Gastrocnemius medialis (tissue), 4 donors: ENCODE measurements around the gene SYNDIG1L. TPM values are rescaled to one million over a fixed set of nuclear protein-coding genes. Genes with fewer than 3 reads are reported as not detected.

ENCODE experiments used
- ATAC-seq, 2 donors: fragments of 150-250 bp; one replicate each; pipeline ENCODE4 v1.9.1; 2016
- DNase-seq, 2 donors: peaks; one replicate each; pipeline ENCODE4 v3.0.0-alpha.2; 2019
- H3K27ac ChIP-seq, 4 donors: fragments of 200-600 bp; sonication (generic); 1 replicate in 1 of 4; 2 replicates in 3 of 4; pipeline ENCODE4 v1.5.1; 2016 to 2018; ENCODE audit warnings: mild to moderate bottlenecking in 2 of 4, moderate library complexity in 1 of 4
- H3K27me3 ChIP-seq, 3 donors: fragments of 200-600 bp; sonication (generic) in 2 of 3; 1 replicate in 1 of 3; 2 replicates in 2 of 3; pipeline versions ENCODE4 v1.5.1 to v1.6.0; 2016 to 2019; ENCODE audit warnings: mild to moderate bottlenecking in 1 of 3, moderate library complexity in 1 of 3
- H3K36me3 ChIP-seq, 2 donors: fragments of 200-600 bp; sonication (generic) in 1 of 2; one replicate each; pipeline ENCODE4 v1.5.1; 2017 to 2018
- H3K4me1 ChIP-seq, 2 donors: fragments of 200-600 bp; sonication (generic) in 1 of 2; one replicate each; pipeline ENCODE4 v1.5.1; 2016 to 2017; ENCODE audit warnings: mild to moderate bottlenecking in 2 of 2
- H3K4me3 ChIP-seq, 4 donors: fragments of 200-600 bp; sonication (generic) in 3 of 4; 1 replicate in 1 of 4; 2 replicates in 3 of 4; pipeline ENCODE4 v1.5.1; 2016 to 2019; ENCODE audit warnings: mild to moderate bottlenecking in 2 of 4
- H3K9me3 ChIP-seq, 3 donors: fragments of 200-600 bp; sonication (generic) in 2 of 3; 1 replicate in 1 of 3; 2 replicates in 2 of 3; pipeline ENCODE4 v1.5.1; 2016 to 2019
- CTCF ChIP-seq, 5 experiments: fragments of 450-650 bp in 3 of 5; fragments of 200-600 bp in 2 of 5; sonication (generic) in 2 of 5; IDR thresholded peaks in 4 of 5; conservative IDR thresholded peaks in 1 of 5; 1 replicate in 4 of 5; 2 replicates in 1 of 5; pipeline ENCODE4 v1.5.1; 2016 to 2019; ENCODE audit warnings: antibody characterized with exemption in 5 of 5, mild to moderate bottlenecking in 3 of 5, moderate library complexity in 3 of 5
- POLR2A ChIP-seq, 2 donors: fragments of 450-650 bp; IDR thresholded peaks; one replicate each; pipeline ENCODE4 v1.6.1; 2017; ENCODE audit warnings: antibody characterized with exemption in 2 of 2, mild to moderate bottlenecking in 2 of 2, moderate library complexity in 2 of 2
- in situ Hi-C, 4 donors: fragments of 200-750 bp; cut with MboI; loops; one replicate each; pipeline versions ENCODE4 v1.15.0 to v1.8.0; 2017; ENCODE audit warnings: low sequenced_read_pairs in 4 of 4
- intact Hi-C: fragments of 100-400 bp; cut with DNase I; formaldehyde crosslinking; loops from one replicate; pipeline ENCODE4 v1.15.1; 2023; ENCODE audit warnings: low total_unique reads
- total RNA-seq, 4 donors: library from RNA; depleted of rRNA; stranded (reverse); fragments of >200 nt; gene quantifications; one replicate each; pipeline versions ENCODE4 v1.1.0 to v1.2.3, GENCODE V29; 2016

The SYNDIG1L gene
- total RNA-seq, 4 donors from 2014 or later, result not detected

GRCh38 chr14:74368441-74368840 lies 57.6 kb downstream of the SYNDIG1L start:
- Histone ChIP-seq H3K9me3 (no peaks in the 10 kb centered on the region), H3K27ac (no peak overlapping the region), H3K4me3 (no peak overlapping the region), H3K36me3 (no peaks in the 10 kb centered on the region), H3K4me1 (no peaks in the 10 kb centered on the region), H3K27me3 (no peaks in the 10 kb centered on the region)
- intact Hi-C loops, result no loop called here
- TF ChIP-seq CTCF (IDR thresholded peaks at IDR 0.05 in 4 of 5, conservative IDR thresholded peaks at IDR 0.05 in 1 of 5) (no peak), POLR2A (IDR thresholded peaks at IDR 0.05) (no peak)
- ATAC-seq, result no peak
- DNase-seq, result no peak
- in situ Hi-C loops, result loop anchor here in 1 of 4 donors (10.0 kb wide), 1 partner anchor 116 kb away; no protein-coding TSS in a partner anchor

GRCh38 chr14:74368026-74368425 lies 58.0 kb downstream of the SYNDIG1L start:
- H3K4me1 ChIP-seq, result no peaks in the 10 kb centered on the region
- intact Hi-C loops (no loop called here), in situ Hi-C loops (loop anchor here in 1 of 4 donors (10.0 kb wide), 1 partner anchor 117 kb away; no protein-coding TSS in a partner anchor)
- no peak for DNase-seq
- no peak for ATAC-seq
- no peaks in the 10 kb centered on the region for H3K9me3 ChIP-seq
- H3K27me3 ChIP-seq, result no peaks in the 10 kb centered on the region
- no peak overlapping the region for H3K4me3 ChIP-seq
- no peak overlapping the region for H3K27ac ChIP-seq
- H3K36me3 ChIP-seq, result no peaks in the 10 kb centered on the region
- TF ChIP-seq POLR2A (IDR thresholded peaks at IDR 0.05) (no peak), CTCF (IDR thresholded peaks at IDR 0.05 in 4 of 5, conservative IDR thresholded peaks at IDR 0.05 in 1 of 5) (no peak)

GRCh38 chr14:74364271-74364880 lies 61.6 kb downstream of the SYNDIG1L start:
- in situ Hi-C loops, result loop anchor here in 2 of 4 donors (5.0 to 10.0 kb wide), 2 partner anchors 113 to 120 kb away; no protein-coding TSS in a partner anchor
- H3K27me3 ChIP-seq, result no peaks in the 10 kb centered on the region
- H3K27ac ChIP-seq, result no peak overlapping the region
- ATAC-seq (no peak), DNase-seq (no peak)
- no peaks in the 10 kb centered on the region for H3K4me1 ChIP-seq
- H3K36me3 ChIP-seq, result no peaks in the 10 kb centered on the region
- intact Hi-C loops, result loop anchor here (5.0 kb wide), 2 partner anchors 128 to 248 kb away; partner anchors contain the start of genes ISCA2, LTBP2 and NPC2
- H3K9me3 ChIP-seq, result no peaks in the 10 kb centered on the region
- H3K4me3 ChIP-seq, result no peak overlapping the region
- TF ChIP-seq CTCF (IDR thresholded peaks at IDR 0.05 in 4 of 5, conservative IDR thresholded peaks at IDR 0.05 in 1 of 5) (no peak), POLR2A (IDR thresholded peaks at IDR 0.05) (no peak)

GRCh38 chr14:74362361-74362915 lies 63.6 kb downstream of the SYNDIG1L start:
- H3K27me3 ChIP-seq, result no peaks in the 10 kb centered on the region
- peak; percentile 83 to 94 for ATAC-seq
- no peaks in the 10 kb centered on the region for H3K36me3 ChIP-seq
- in situ Hi-C loops (loop anchor here in 2 of 4 donors (5.0 to 10.0 kb wide), 2 partner anchors 115 to 122 kb away; no protein-coding TSS in a partner anchor), intact Hi-C loops (loop anchor here (2.0 to 5.0 kb wide), 3 partner anchors 116 to 250 kb away; partner anchors contain the start of genes ISCA2, LTBP2 and NPC2)
- H3K4me3 ChIP-seq, result no peak overlapping the region
- no peak overlapping the region for H3K27ac ChIP-seq
- no peaks in the 10 kb centered on the region for H3K9me3 ChIP-seq
- TF ChIP-seq CTCF (IDR thresholded peaks at IDR 0.05 in 4 of 5, conservative IDR thresholded peaks at IDR 0.05 in 1 of 5) (peak; percentile 82 to 94 (median 88)), POLR2A (IDR thresholded peaks at IDR 0.05) (no peak)
- peak; percentile 56 to 69 for DNase-seq
- no peaks in the 10 kb centered on the region for H3K4me1 ChIP-seq
